Mononuclear cell (primary cell): ENCODE results near the gene KIF6. TPM values are rescaled to one million over a fixed set of nuclear protein-coding genes. Genes with fewer than 3 reads are reported as not detected.

Experiments
- H3K27me3 ChIP-seq: 2 replicates; pipeline ENCODE4 v1.6.0; 2011; ENCODE audit warnings: low read length, control low read depth; ENCODE audit not compliant: insufficient read depth
- H3K4me1 ChIP-seq: 2 replicates; pipeline ENCODE4 v1.5.1; 2011; ENCODE audit warnings: mild to moderate bottlenecking, low read length, control low read depth; ENCODE audit not compliant: insufficient read depth
- H3K4me3 ChIP-seq: 2 replicates; pipeline ENCODE4 v1.5.1; 2011; ENCODE audit warnings: mild to moderate bottlenecking, low read length, moderate library complexity
- H3K9me3 ChIP-seq: 2 replicates; pipeline ENCODE4 v1.5.1; 2011; ENCODE audit warnings: low read depth, mild to moderate bottlenecking, control low read depth, low read length
- total RNA-seq: library from RNA; depleted of rRNA; stranded (reverse); fragments of >200 nt; gene quantifications from one replicate; pipeline ENCODE4 v1.2.3, GENCODE V29; 2012

The KIF6 gene
- total RNA-seq, 1 donor, result not detected

DNA sequence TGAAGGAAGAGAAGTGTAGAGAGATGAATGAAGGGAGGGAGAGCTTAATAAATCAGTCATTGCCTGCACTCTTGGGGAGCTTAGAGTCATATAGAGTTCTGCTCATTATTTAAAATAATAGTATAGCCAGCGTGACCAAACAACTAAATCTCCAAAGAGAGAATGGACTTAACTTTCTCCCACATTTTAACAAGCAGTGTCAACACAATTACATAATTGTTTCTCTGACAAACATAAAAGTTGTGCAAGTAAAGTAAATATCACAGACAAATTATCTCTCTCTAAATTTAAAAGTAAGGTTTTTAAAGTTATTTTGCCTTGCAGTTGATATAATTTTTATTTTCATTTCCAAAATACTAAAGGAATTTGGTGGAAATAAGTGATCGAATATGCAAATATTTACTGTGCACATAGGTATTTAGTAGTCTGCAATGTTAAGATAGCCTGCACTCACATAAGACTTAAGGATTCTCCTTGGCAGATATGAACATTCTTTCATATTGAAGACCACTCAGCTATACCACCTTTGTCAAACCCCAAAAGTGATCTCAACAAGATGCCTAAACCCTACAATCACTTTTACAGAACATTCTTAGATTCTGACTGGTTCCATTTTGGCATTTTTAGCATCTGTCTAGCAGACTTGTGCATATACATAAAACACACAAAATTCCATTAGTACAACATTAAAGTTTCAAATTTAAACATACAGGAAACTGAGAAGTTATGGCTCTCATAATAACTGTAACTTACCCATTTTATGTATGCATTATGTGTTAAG lies 67.7 kb downstream of the KIF6 start:
- Histone ChIP-seq H3K9me3 (no peaks in the 10 kb centered on the region), H3K27me3 (peaks cover 3% of the 10 kb centered on the region)

DNA sequence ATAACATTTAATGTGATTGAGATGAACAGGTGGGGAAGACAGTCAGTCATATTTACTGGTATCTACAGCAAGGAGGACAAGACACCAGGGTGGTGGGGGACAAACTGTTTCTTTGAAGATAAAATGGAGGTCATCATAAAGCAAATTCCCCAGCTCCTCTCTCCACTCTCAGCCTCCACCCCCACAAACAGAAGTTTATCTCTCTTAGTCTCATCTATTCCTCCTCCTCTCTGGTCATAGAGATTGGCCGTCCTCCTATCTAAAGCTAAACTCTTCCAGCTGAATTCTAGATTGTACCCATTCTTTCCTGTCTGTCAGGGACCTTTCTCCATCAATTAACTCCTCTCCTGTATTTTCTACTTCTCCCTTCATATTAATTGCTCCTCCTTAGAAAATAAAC lies 71.1 kb downstream of the KIF6 start:
- Histone ChIP-seq H3K4me3 (no peak overlapping the region), H3K9me3 (no peaks in the 10 kb centered on the region), H3K27me3 (no peaks in the 10 kb centered on the region), H3K4me1 (no peaks in the 10 kb centered on the region)

More for the DNA sequence above, 67.7 kb downstream of the KIF6 start:
- Histone ChIP-seq H3K4me1 (no peaks in the 10 kb centered on the region), H3K4me3 (no peak overlapping the region)

DNA sequence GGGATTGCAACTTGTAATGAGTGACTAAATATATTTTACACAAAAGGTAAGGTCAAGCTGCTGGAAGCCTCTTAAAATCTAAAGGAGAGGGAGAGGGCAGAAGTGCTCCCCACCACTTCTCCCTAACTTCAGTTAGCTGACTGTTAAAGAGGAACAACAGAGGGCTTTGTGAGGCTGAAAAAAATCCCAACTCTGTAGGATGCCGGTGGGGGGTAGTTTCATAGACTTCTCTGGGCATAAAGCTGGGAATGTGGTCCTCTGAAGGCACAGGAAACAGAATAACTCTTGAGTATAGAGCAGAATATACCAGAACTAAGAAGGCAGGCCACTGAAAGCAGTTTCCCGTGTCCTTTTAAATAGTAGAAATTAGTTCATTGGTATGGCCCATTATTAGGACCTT lies 71.6 kb downstream of the KIF6 start:
- Histone ChIP-seq H3K4me3 (no peak overlapping the region), H3K4me1 (no peaks in the 10 kb centered on the region), H3K27me3 (no peaks in the 10 kb centered on the region), H3K9me3 (no peaks in the 10 kb centered on the region)

DNA sequence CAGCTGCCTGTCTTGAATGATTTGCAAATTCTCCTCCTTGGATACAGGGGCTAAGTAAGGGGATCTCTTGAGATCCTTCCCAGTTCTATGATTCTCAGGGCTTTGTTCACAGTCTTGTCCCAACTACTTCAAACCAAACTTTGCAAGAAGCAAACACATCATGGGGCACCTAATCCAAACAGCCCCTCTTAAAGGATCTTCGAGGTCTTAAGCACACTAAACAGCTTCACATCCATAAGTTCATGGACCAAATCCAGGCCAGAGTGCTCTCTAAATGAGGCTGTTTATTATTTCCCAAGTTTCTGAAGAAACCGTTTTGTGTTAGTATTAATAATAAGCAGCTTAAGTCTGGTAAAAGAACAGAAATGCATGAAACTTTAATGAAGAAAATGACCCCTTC lies 75.2 kb downstream of the KIF6 start:
- H3K4me1 ChIP-seq, result no peaks in the 10 kb centered on the region
- no peaks in the 10 kb centered on the region for H3K27me3 ChIP-seq
- no peak overlapping the region for H3K4me3 ChIP-seq
- no peaks in the 10 kb centered on the region for H3K9me3 ChIP-seq

DNA sequence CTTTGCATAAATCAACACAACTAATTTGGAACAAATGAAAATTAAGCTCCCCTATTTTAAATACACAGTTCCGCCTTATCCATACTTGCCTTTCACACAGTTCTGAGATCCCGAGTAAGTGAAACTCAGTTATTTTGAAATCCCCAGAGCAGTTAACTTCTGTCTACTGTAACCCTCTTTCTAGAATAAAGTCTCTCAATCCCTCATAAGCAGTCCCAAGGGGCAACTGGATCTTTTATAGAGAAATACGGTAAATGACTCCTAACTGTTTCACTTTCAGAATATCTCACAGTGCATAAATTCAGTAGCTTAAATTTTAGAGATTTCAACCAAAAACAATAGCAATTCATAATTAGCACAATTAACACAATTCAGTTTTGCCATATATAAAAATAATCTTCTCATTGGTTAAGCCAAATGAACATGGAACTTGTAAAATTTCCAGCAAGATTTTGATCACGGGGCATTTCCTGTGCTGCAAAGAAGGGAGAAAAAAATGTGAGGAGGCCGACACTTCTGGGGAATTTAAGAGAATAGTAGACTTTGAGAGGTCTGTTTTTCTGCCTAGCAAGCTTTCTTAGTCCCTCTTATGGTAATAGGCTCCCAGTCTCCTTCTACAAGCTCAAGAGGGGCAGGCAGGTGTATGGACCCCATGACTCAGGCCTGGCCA lies 78.3 kb downstream of the KIF6 start:
- Histone ChIP-seq H3K27me3 (no peaks in the 10 kb centered on the region), H3K4me1 (no peaks in the 10 kb centered on the region), H3K9me3 (no peaks in the 10 kb centered on the region), H3K4me3 (no peak overlapping the region)

DNA sequence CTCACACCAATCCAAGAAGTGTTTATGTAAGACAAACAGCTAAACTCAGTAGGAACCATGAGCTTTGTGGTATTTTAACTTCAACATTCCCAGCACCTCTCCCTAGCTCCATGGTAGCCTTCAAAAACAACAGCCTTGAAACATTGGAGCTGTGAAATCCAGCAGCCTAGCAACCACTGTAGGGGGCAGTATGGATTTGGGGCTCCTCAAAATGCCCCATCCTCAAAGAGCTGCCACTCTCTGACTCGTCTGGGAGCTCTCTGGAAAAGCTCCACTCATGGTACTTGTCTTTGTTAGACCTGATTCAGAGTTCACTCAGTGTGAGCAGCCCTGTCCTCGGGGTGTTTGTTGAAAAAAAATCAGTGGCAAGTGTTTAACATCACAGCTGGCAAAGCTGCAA lies 82.9 kb downstream of the KIF6 start:
- Histone ChIP-seq H3K27me3 (no peaks in the 10 kb centered on the region), H3K4me3 (no peak overlapping the region), H3K9me3 (no peaks in the 10 kb centered on the region), H3K4me1 (no peaks in the 10 kb centered on the region)

DNA sequence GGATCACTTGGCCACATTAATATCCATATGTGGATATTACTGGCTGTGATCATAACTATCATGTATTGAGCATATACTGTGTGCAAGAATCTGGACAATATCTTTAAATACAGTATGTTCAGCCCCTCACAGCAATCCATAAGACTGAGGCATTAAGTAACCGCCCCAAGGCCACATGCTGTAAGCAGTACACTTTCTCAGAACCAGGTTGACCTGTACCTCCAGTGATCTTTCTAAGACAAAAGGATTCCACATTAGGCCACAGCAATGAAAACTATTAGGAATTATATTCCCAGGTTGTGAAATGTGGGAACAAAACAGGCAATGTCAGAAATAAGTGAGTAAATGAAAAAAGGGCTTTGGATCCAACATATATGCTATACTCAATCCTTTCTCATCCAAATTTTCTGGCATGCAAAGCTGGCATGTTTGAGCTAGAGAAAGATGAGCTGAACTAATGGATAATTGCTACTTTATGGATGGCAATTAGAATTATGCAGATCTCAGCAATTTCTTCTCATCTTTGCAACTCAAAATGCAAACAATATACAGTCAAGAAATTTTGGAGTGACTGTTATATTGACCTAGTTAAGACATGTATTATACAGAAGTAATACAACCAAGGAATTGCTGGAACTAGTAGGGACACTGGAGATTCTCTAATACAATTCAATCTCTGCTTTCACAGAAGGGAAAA lies 86.9 kb downstream of the KIF6 start:
- Histone ChIP-seq H3K4me1 (no peaks in the 10 kb centered on the region), H3K9me3 (no peaks in the 10 kb centered on the region), H3K27me3 (no peaks in the 10 kb centered on the region), H3K4me3 (no peak overlapping the region)

DNA sequence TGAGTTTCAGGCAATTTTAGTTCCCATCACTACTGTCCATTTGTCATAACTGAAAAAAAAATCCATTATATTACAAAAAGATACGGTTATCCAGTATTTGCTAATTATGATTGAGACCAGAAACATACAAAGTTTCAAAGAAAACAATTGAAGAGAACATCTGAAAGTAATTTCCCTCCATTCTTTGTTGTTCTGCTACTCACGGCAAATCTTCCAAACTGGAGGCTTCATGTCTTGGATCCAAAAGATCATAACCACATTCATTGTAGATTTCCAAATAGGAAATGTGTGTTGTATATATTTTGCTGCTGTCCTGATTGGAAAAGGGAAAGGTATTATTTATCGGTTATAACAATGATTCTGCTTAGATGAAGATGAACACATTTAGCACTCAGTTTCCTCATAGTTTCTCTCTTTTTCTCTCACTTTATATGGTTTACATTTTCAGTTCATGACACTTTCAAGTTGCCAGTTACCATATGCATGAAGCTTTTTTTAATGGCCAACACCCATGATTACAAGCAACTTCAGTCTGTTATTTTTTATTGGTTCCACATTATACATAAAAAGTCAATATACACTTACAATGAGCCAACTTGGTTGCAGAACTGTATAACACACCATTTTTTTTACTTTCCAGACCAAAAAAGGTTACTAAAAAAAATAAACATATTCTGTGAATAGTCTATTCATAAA lies 90.4 kb downstream of the KIF6 start:
- Histone ChIP-seq H3K4me3 (no peak overlapping the region), H3K9me3 (no peaks in the 10 kb centered on the region), H3K27me3 (peaks cover 3% of the 10 kb centered on the region), H3K4me1 (no peaks in the 10 kb centered on the region)

DNA sequence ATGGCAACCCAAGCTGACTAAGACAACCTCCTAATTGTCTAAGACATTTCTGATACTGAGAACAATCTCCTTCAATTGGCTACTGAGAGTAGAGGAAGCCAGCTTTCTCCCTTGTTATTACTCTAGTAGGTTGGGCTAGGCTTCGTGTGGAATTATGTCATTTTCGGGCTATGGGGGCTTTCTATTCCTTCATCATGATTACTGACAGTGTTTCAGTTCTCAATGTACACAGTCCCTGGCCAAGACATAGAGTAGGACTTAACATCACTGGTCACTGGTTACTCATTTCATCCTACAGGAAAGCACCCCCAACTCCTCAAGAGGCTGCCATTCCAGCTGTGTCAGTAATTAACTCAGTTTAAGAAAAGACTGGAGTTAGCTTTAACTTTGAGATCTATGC lies 100.0 kb downstream of the KIF6 start:
- H3K27me3 ChIP-seq, result no peaks in the 10 kb centered on the region
- H3K4me1 ChIP-seq, result no peaks in the 10 kb centered on the region
- H3K4me3 ChIP-seq, result no peak overlapping the region
- H3K9me3 ChIP-seq, result no peaks in the 10 kb centered on the region

DNA sequence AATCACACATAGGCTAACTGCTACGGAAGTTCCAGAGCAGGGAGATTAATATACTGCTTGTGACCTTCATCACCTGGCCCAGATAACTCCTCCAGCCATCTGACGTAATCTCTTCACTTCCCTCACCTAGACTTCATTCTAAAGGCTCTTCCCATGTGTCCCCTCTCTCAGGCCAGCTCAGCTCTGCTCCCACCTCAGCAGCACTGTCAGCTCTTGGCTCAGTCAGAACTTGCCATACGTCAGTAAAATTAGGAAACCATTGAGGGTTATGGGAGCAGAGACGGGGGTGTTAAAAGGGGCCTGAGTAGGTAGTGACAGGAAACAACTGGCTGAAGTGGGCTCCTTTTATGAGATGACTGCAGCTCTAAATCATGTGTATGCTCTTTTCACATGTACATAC lies 101.5 kb downstream of the KIF6 start:
- no peak overlapping the region for H3K4me3 ChIP-seq
- no peaks in the 10 kb centered on the region for H3K27me3 ChIP-seq
- no peaks in the 10 kb centered on the region for H3K9me3 ChIP-seq
- no peaks in the 10 kb centered on the region for H3K4me1 ChIP-seq

DNA sequence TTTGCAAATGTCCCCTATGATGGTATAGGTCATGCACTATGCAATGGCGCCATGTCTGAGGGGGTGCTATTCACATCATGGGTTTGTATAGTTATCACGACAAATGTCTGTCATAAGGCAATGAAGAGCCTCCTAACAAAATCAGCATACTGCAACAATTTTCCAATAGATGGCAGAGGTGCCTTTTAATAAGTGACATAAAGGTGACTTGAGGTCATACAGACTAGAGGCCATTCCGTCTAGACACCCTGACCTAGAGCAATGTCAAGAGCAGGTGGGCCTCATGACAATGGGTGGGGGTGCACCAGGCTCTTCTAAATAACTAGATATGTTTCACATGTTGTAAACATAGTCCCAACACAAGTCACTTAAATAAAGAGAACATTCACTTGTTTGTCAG lies 107.7 kb downstream of the KIF6 start:
- H3K4me1 ChIP-seq, result no peaks in the 10 kb centered on the region
- H3K4me3 ChIP-seq, result no peak overlapping the region
- H3K27me3 ChIP-seq, result no peaks in the 10 kb centered on the region
- H3K9me3 ChIP-seq, result no peaks in the 10 kb centered on the region

DNA sequence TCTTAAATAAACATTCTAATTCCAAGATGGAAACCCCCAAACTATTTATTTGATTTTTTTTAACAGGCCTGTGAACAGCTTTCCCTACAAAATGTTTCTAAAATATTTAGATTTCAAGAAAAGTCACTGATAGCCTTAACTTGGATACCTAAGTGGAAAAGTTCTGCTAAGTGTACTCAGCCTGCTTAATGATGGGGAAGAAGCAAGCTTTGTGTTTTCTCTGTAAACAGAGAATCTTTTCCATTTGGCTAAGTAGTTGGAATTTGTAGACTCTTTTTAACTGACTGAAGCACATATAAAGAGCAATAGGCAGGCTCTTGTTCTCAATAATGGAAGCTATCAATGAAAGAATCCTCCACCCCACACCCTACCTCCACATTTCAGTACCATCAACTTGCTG lies 108.2 kb downstream of the KIF6 start:
- no peak overlapping the region for H3K4me3 ChIP-seq
- no peaks in the 10 kb centered on the region for H3K27me3 ChIP-seq
- no peaks in the 10 kb centered on the region for H3K9me3 ChIP-seq
- no peaks in the 10 kb centered on the region for H3K4me1 ChIP-seq

DNA sequence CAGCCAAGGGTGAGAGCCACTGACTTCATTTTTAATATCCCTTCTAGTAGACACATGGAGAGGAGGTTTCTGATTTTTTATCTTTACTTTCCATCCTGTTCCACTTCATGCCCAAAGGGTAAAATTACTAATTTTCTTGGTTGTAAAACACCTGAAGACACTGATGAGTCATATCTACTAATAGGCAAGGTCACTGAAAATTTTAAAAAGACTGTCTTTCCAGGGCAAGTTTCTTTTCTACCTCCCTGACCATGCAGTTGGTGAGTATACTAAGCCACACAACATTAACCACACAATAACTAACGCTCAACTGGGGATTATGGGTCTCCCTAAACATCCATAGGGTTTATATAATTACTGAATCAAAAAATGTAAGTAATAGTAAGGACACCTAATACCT lies 109.6 kb downstream of the KIF6 start:
- no peaks in the 10 kb centered on the region for H3K27me3 ChIP-seq
- no peak overlapping the region for H3K4me3 ChIP-seq
- no peaks in the 10 kb centered on the region for H3K4me1 ChIP-seq
- H3K9me3 ChIP-seq, result no peaks in the 10 kb centered on the region

DNA sequence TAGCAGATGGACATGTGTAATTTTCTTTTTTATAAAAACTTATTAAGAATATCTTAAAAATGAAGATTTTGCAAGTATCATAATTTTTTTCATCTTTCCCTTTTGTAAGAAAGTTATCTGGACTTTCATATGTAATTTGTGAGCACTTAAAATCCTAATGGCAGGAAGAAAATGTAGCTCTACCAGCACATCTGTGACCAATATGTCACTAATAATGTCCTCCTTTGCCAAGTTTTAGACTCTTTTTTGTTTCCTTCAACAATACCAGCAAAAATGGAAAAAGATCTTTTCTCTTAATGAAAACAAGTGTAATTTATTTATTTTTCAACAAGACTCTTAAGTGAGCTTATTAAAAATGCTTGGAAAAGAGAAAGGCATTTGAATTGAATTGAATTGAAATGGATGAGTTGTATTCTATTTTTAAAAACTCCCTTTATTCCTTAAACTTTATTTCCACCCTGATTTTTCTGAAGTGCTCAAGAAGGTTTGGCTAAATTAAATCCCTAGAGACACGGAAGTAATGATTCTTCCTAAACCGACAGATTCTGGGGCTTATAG lies 110.7 kb downstream of the KIF6 start:
- Histone ChIP-seq H3K4me3 (no peak overlapping the region), H3K4me1 (no peaks in the 10 kb centered on the region), H3K9me3 (no peaks in the 10 kb centered on the region), H3K27me3 (no peaks in the 10 kb centered on the region)

DNA sequence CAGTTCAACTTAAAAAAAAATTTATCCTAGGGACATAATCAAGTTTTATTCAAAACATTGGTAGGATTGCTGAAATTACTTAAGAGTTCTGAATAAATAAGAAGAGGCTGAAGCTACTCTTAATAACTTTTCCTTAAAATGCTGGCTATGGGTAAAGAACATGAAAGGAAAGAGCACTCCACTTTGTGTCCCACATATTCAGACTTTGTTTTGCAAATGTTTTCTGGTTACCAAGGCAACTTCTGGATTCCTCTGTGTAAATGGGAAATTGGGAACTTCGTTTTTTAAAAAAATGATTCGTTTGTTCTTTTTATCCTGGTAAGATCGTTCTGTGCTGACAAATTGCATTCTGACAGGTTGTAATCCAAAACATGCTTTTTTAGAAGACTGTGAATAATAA lies 115.0 kb downstream of the KIF6 start:
- H3K9me3 ChIP-seq, result no peaks in the 10 kb centered on the region
- H3K4me3 ChIP-seq, result no peak overlapping the region
- peaks cover 8% of the 10 kb centered on the region for H3K27me3 ChIP-seq
- H3K4me1 ChIP-seq, result no peaks in the 10 kb centered on the region
